ENCODE results near the gene C5orf63.
"Not testable (repeated sequence)": the region's sequence is repeated elsewhere in the genome, so short reads cannot be mapped to it uniquely, and the experiment has no call there.

The C5orf63 gene

GRCh38 chr5:127056896-127057295 is 16.4 kb downstream of the C5orf63 start:
- H3K36me3 ChIP-seq (ENCODE audit: control insufficient read depth, low read length), result peaks cover 12% of the 10 kb centered on the region
- no peak overlapping the region for H3K4me3 ChIP-seq (ENCODE audit: low read length)
- no peaks in the 10 kb centered on the region for H3F3A ChIP-seq (ENCODE audit: control insufficient read depth, insufficient read depth)
- no peaks in the 10 kb centered on the region for H3K4me1 ChIP-seq (ENCODE audit: control insufficient read depth, low read length)
- no peaks in the 10 kb centered on the region for H4K20me1 ChIP-seq (ENCODE audit: control insufficient read depth, insufficient read depth, low read depth, low read length)
- H3K79me2 ChIP-seq (ENCODE audit: control insufficient read depth, low read length), result no peaks in the 10 kb centered on the region
- no peak overlapping the region for H3K4me2 ChIP-seq (ENCODE audit: low read length)
- no peaks in the 10 kb centered on the region for H3K9me2 ChIP-seq (replicated peaks; ENCODE audit: control insufficient read depth, low read length)
- TF ChIP-seq EZH2phosphoT487 (IDR thresholded peaks at IDR 0.05; ENCODE audit: borderline replicate concordance, low read length), result no peak
- peaks cover 4% of the 10 kb centered on the region; the same call in 1 of the 2 replicates for H3K9me3 ChIP-seq (ENCODE audit: control insufficient read depth, insufficient read depth, low read length)
- H3K27me3 ChIP-seq (ENCODE audit: control insufficient read depth, low read length), result no peaks in the 10 kb centered on the region
- no peak overlapping the region for H3K27ac ChIP-seq (ENCODE audit: low read depth, low read length)

GRCh38 chr5:127055880-127056653 is 17.2 kb downstream of the C5orf63 start:
- no peaks in the 10 kb centered on the region for H3K27me3 ChIP-seq (ENCODE audit: control insufficient read depth, low read length)
- no peaks in the 10 kb centered on the region for H3K9me2 ChIP-seq (replicated peaks; ENCODE audit: control insufficient read depth, low read length)
- no peaks in the 10 kb centered on the region for H3F3A ChIP-seq (ENCODE audit: control insufficient read depth, insufficient read depth)
- no peak for TF ChIP-seq EZH2phosphoT487 (IDR thresholded peaks at IDR 0.05; ENCODE audit: borderline replicate concordance, low read length)
- TF ChIP-seq, protein P1, sequence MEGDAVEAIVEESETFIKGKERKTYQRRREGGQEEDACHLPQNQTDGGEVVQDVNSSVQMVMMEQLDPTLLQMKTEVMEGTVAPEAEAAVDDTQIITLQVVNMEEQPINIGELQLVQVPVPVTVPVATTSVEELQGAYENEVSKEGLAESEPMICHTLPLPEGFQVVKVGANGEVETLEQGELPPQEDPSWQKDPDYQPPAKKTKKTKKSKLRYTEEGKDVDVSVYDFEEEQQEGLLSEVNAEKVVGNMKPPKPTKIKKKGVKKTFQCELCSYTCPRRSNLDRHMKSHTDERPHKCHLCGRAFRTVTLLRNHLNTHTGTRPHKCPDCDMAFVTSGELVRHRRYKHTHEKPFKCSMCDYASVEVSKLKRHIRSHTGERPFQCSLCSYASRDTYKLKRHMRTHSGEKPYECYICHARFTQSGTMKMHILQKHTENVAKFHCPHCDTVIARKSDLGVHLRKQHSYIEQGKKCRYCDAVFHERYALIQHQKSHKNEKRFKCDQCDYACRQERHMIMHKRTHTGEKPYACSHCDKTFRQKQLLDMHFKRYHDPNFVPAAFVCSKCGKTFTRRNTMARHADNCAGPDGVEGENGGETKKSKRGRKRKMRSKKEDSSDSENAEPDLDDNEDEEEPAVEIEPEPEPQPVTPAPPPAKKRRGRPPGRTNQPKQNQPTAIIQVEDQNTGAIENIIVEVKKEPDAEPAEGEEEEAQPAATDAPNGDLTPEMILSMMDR (IDR thresholded peaks at IDR 0.05; ENCODE audit: low read depth, low read length, poor library complexity, severe bottlenecking), result no peak
- no peak overlapping the region for H3K27ac ChIP-seq (ENCODE audit: low read depth, low read length)
- H3K36me3 ChIP-seq (ENCODE audit: control insufficient read depth, low read length), result peaks cover 12% of the 10 kb centered on the region
- H3K4me3 ChIP-seq (ENCODE audit: low read length), result no peak overlapping the region
- no peaks in the 10 kb centered on the region for H4K20me1 ChIP-seq (ENCODE audit: control insufficient read depth, insufficient read depth, low read depth, low read length)
- H3K4me1 ChIP-seq (ENCODE audit: control insufficient read depth, low read length), result no peaks in the 10 kb centered on the region
- H3K9me3 ChIP-seq (ENCODE audit: control insufficient read depth, insufficient read depth, low read length), result peaks cover 4% of the 10 kb centered on the region; the same call in 1 of the 2 replicates
- no peak overlapping the region for H3K4me2 ChIP-seq (ENCODE audit: low read length)
- no peaks in the 10 kb centered on the region for H3K79me2 ChIP-seq (ENCODE audit: control insufficient read depth, low read length)

DNA sequence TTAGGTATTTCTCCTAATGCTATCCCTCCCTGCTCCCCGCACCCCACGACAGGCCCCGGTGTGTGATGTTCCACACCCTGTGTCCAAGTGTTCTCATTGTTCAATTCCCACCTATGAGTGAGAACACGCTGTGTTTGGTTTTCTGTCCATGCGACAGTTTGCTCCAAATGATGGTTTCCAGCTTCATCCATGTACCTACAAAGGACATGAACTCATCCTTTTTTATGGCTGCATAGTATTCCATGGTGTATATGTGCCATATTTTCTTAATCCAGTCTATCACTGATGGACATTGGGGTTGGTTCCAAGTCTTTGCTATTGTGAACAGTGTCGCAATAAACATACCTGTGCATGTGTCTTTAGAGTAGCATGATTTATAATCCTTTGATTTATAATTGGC is 19.8 kb downstream of the C5orf63 start:
- not testable (repeated sequence) for H3K9me2 ChIP-seq (replicated peaks; ENCODE audit: control insufficient read depth, low read length); H3F3A ChIP-seq (ENCODE audit: control insufficient read depth, insufficient read depth); H3K4me3 ChIP-seq (ENCODE audit: low read length); H3K4me1 ChIP-seq (ENCODE audit: control insufficient read depth, low read length); H3K4me2 ChIP-seq (ENCODE audit: low read length); H3K79me2 ChIP-seq (ENCODE audit: control insufficient read depth, low read length); H3K27ac ChIP-seq (ENCODE audit: low read depth, low read length); H3K9me3 ChIP-seq (ENCODE audit: control insufficient read depth, insufficient read depth, low read length); H4K20me1 ChIP-seq (ENCODE audit: control insufficient read depth, insufficient read depth, low read depth, low read length); H3K27me3 ChIP-seq (ENCODE audit: control insufficient read depth, low read length)
- H3K36me3 ChIP-seq (ENCODE audit: control insufficient read depth, low read length), result peaks cover 12% of the 10 kb centered on the region

DNA sequence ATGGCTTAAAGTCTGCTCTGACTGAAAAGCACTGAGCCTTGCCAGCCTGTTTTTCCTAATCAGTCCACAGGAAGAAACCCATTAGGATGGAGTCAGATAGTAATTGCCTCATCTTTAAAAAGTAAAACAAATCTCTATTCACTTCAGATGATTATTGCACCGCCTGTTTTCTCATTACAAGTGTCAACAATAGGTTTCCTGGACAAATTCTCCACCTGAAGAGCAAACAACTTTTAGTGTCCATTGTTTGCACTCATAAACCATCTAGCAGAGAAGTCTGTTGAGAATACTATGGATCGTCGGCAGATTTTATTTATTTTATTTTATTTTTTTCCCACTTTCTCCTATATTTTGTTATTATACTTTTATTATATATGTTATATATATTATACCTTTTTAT is 20.3 kb downstream of the C5orf63 start:
- Histone ChIP-seq H3K4me1 (ENCODE audit: control insufficient read depth, low read length) (no peaks in the 10 kb centered on the region), H3K27me3 (ENCODE audit: control insufficient read depth, low read length) (no peaks in the 10 kb centered on the region)
- TF ChIP-seq, protein P1 (IDR thresholded peaks at IDR 0.05; ENCODE audit: low read depth, low read length, poor library complexity, severe bottlenecking), result no peak
- no peak for TF ChIP-seq EZH2phosphoT487 (IDR thresholded peaks at IDR 0.05; ENCODE audit: borderline replicate concordance, low read length)

More for the DNA sequence above, 20.3 kb downstream of the C5orf63 start:
- no peak overlapping the region for H3K4me3 ChIP-seq (ENCODE audit: low read length)
- no peak overlapping the region for H3K4me2 ChIP-seq (ENCODE audit: low read length)
- no peaks in the 10 kb centered on the region for H3K79me2 ChIP-seq (ENCODE audit: control insufficient read depth, low read length)
- H3K9me3 ChIP-seq (ENCODE audit: control insufficient read depth, insufficient read depth, low read length), result peaks cover 4% of the 10 kb centered on the region; the same call in 1 of the 2 replicates
- H4K20me1 ChIP-seq (ENCODE audit: control insufficient read depth, insufficient read depth, low read depth, low read length), result no peaks in the 10 kb centered on the region
- H3F3A ChIP-seq (ENCODE audit: control insufficient read depth, insufficient read depth), result no peaks in the 10 kb centered on the region
- H3K36me3 ChIP-seq (ENCODE audit: control insufficient read depth, low read length), result peaks cover 12% of the 10 kb centered on the region
- H3K27ac ChIP-seq (ENCODE audit: low read depth, low read length), result no peak overlapping the region
- no peaks in the 10 kb centered on the region for H3K9me2 ChIP-seq (replicated peaks; ENCODE audit: control insufficient read depth, low read length)
